ENCODE measurements around the gene UROC1.
"Not testable (repeated sequence)": the region's sequence is repeated elsewhere in the genome, so short reads cannot be mapped to it uniquely, and the experiment has no call there.

The UROC1 gene

GRCh38 chr3:126546549-126547239 is 29.1 kb upstream of the UROC1 start:
- no peak for DNase-seq

- DNase-seq: no peak
Measured at GRCh38 chr3:126546013-126546412, 28.4 kb upstream of the UROC1 start.

- DNase-seq: no peak
Measured at GRCh38 chr3:126545544-126545943, 28.0 kb upstream of the UROC1 start.

DNA sequence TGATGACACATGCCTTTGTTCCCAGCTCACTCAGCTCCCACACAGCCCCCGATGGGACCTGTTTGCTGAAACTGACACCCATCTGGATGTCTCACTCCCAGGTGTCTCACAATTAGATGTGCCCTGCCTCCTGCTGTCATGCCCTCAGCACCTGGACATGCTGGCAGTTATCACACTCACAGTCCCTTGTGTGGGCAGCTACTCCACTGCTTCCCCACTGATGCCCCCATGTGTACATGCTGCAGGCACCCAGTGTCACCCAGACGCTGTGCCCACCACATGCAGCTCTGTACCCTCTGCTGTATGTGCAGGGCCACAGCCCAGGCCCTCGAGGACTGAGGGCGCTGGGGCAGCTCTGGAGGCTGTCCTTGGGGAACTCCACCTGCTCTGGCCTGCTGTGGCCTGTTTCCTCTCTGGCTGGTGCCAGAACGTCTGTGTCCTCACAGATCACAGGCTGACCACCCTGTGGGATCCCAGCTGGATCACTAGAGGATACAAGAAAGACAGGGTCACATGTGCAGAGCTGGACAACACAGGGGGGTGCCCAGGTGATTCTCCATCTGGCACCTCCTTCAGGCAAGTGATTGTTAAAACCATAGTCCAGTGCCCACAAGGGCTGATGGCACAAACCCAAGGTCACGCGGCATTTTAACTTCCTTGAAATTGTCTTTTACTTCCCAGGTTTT is 27.2 kb upstream of the UROC1 start:
- no peak for DNase-seq

DNA sequence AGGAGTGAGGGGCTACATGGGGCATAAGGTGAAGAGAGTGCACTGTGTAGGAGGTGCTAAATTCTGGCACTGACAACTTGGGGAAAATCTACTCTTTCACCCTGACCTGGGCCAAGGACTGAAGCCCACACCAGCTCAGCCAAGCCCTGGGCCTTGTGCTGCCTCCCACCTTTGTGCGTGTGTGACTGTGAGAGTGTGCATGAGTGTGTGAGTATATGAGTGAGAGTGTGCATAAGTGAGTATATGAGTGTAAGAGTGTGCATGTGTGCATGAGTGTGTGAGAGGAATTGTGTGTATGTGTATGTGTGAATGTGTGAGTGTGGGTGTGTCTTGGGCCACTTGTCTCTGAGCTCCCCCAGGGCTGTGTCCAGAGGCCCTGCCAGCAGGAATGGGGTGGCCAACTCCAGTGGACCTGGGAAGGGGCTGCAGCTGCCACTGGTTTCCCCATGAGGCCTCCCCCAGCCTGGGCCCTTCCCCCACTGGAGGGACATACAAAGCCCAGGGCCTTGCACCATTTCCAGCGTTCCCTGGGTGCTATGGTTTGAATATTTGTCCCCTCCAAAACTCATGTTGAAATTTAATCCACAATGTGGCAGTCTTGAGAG is 26.0 kb upstream of the UROC1 start:
- no peak for DNase-seq

DNA sequence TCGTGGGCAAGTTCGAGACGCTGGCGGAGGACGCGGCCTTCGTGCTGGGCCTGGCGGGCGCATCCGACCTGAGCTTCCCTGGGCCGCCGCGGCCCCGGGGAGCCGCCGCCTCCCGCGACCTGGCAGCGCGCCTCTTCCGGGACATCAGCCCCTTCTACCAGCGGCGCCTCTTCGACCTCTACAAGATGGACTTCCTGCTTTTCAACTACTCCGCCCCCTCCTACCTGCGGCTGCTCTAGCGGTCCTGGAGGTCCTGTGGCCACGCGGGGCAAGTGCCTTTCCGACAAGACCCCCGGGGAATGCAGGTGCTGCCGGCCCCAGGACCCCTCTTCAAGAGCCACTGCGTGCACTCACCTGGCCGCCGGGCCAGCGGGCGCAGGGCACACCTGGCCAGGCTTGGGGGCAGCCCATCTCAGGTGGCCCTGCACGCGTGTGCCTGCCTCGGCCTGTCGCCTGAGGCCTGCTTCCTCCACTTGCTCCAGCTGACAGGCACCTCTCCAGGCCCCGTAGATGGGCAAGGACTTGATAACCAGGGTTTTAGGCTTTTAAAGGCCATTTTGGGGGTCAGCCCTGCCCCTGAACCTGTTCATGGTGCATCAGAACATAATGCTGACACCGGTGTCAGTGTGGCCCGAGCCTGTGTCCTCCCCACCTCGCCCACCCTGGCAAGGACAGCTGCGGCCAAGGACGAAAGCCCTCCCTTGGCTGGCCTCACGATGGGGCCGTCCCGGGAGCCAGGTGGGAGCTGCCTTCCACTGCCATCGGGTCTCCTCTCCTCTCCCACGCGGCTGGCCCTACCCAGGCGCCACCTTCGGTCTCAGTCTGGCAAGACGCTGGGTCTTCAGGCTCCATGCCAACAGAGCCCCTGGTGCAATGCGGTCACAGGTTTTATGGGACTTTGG is 25.0 kb upstream of the UROC1 start:
- DNase-seq: no peak

DNA sequence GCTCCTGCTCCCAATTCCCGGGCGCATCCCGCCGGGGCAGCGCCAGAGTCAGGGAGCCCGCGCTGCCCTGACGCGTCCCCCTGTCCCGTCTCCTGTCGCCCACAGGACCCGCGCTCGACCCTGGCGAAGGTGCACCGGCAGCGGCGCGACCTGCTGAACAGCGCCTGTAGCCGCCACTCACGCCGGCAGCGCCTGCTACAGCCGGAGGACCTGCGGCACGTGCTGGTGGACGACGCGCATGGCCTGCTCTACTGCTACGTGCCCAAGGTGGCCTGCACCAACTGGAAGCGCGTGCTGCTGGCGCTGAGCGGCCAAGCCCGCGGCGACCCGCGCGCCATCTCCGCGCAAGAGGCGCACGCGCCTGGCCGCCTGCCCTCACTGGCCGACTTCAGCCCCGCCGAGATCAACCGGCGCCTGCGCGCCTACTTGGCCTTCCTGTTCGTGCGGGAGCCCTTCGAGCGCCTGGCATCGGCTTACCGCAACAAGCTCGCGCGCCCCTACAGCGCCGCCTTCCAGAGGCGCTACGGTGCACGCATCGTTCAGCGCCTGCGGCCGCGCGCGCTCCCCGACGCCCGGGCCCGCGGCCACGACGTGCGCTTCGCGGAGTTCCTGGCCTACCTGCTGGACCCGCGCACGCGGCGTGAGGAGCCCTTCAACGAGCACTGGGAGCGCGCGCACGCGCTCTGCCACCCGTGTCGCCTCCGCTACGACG is 24.2 kb upstream of the UROC1 start:
- DNase-seq: no peak

GRCh38 chr3:126540951-126541627 is 23.5 kb upstream of the UROC1 start:
- no peak for DNase-seq

- DNase-seq: no peak
Measured at GRCh38 chr3:126540342-126540849, 22.8 kb upstream of the UROC1 start.

GRCh38 chr3:126539558-126540250 is 22.1 kb upstream of the UROC1 start:
- no peak for DNase-seq

GRCh38 chr3:126538966-126539365 is 21.4 kb upstream of the UROC1 start:
- DNase-seq: no peak

DNA sequence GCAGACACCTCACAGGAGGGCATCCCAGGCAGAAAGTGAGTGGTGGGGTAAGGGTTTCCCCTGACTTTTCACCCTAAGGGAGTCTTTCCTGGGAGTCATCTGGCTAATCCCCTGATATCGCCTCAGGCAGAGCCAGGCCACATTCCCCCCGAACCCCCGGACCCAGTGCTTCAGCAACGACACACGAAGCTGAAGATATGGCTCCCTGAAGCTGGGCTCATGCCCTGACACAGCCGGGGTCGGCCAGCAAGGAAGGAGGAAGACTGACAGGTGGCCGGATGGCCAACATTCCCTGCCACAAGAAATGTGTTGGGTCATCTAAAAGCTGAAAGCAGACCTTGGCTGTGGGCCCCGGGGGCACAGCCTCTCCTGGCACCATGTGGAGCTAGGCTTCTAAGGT is 20.7 kb upstream of the UROC1 start:
- no peak for DNase-seq

GRCh38 chr3:126537730-126538281 is 20.2 kb upstream of the UROC1 start:
- DNase-seq: no peak

DNA sequence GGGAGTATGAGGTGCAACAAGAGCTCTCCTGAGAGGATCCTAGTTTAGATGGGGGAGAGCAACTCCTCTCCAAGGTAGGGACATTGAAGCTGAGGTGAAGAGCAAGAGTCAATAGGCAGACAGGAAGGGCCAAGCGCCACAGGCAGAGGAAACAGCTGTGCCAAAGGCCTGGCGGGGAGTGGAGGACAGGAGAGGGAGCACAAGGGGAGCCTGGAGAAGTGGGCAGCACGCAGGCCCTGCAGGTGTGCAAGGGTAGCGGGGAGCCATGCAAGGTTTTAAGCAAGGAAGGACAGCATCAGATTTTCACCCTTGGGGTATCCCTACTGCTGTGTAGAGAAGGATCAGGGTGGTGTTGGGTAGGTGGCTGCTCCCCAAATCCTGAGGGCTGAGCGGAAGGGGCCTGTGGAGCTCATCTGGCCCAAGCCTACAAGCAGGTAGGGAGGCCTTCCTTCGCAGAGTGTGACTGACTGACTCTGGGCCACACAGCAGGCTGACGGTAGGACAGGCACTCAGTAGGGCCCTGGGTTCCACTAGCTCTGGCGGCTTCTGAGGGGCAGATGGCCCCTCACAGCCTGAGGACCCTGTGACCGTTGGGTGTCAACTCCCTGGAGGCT is 19.6 kb upstream of the UROC1 start:
- DNase-seq: no peak

- no peak for DNase-seq
Measured at GRCh38 chr3:126536126-126536525, 18.6 kb upstream of the UROC1 start.

GRCh38 chr3:126535636-126536035 is 18.1 kb upstream of the UROC1 start:
- DNase-seq: no peak

- DNase-seq: not testable (repeated sequence)
Measured at GRCh38 chr3:126534716-126535115, 17.1 kb upstream of the UROC1 start.

DNA sequence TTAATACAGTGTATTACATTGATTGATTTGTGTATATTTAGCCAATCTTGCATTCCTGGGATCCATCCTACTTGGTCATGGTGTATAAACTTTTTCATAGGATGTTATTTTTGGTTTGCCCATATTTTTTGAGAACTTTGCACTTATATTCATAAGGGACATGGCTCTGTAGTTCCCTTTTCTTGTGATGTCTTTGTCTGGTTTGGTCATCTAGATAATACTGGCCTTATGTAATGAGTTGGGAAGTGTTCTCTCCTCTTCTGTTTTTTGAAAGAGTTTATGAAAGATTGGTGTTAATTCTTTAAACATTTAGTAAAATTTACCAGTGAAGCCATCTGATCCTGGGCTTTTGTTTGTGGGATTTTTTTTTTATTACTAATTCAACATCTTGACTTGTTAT is 15.9 kb upstream of the UROC1 start:
- no peak for DNase-seq

- no peak for DNase-seq
Measured at GRCh38 chr3:126531051-126531330, 13.4 kb upstream of the UROC1 start.

Measured in NCI-H187 (cell line).